Measurements from ENCODE around the gene TCEAL4.
"Not testable (repeated sequence)": the region's sequence is repeated elsewhere in the genome, so short reads cannot be mapped to it uniquely, and the experiment has no call there.

TCEAL4 gene

GRCh38 chrX:103595202-103595601, 9.9 kb downstream of the TCEAL4 start:
- DNase-seq: not testable (repeated sequence)

GRCh38 chrX:103607364-103608305, 22.3 kb downstream of the TCEAL4 start, which contains the start of gene TCEAL3:
Gene TCEAL3, plus strand, starts transcription at chrX:103607963. Its CDS starts 1,102 bp downstream, at chrX:103609065.
- peak; percentile 56 for DNase-seq

- no peak for DNase-seq
Measured at GRCh38 chrX:103608306-103608963, 23.1 kb downstream of the TCEAL4 start.

- no peak for DNase-seq
Measured at GRCh38 chrX:103610282-103610681, 25.0 kb downstream of the TCEAL4 start.

- DNase-seq: no peak
Measured at GRCh38 chrX:103613362-103613890, 28.1 kb downstream of the TCEAL4 start.

- DNase-seq: no peak
Measured at GRCh38 chrX:103614999-103615398, 29.7 kb downstream of the TCEAL4 start.

- no peak for DNase-seq
Measured at GRCh38 chrX:103615781-103616371, 30.6 kb downstream of the TCEAL4 start.

- DNase-seq: no peak
Measured at GRCh38 chrX:103616676-103617186, 31.4 kb downstream of the TCEAL4 start.

GRCh38 chrX:103624111-103624510, 38.8 kb downstream of the TCEAL4 start:
- no peak for DNase-seq

- no peak for DNase-seq
Measured at GRCh38 chrX:103626855-103627254, 41.5 kb downstream of the TCEAL4 start.

- peak; percentile 46 for DNase-seq
Measured at GRCh38 chrX:103628386-103629317, 43.3 kb downstream of the TCEAL4 start, which contains the start of gene TCEAL1. Gene TCEAL1, plus strand, starts transcription at chrX:103628975. Its CDS starts 942 bp downstream, at chrX:103629917.

GRCh38 chrX:103629318-103630170, 44.2 kb downstream of the TCEAL4 start:
- peak; percentile 39 for DNase-seq

GRCh38 chrX:103630171-103630511, 44.8 kb downstream of the TCEAL4 start:
- DNase-seq: no peak

GRCh38 chrX:103631145-103631544, 45.8 kb downstream of the TCEAL4 start:
- no peak for DNase-seq

GRCh38 chrX:103635436-103635835, 50.1 kb downstream of the TCEAL4 start:
- no peak for DNase-seq

Data from CD4-positive, alpha-beta T cell treated with Interleukin-6 for 4 hours (primary cell).